Activated B cell treated with CpG ODN at 0.5 μM for 24 hours (primary cell): ENCODE results near the gene TMEM144. TPM values are rescaled to one million over a fixed set of nuclear protein-coding genes. Genes with fewer than 3 reads are reported as not detected.

Experiments
- ATAC-seq: fragments of 200-7000 bp; cut with Tn5 transposase; one replicate; pipeline ENCODE4 v1.10.0; 2021; ENCODE audit warnings: low read depth, mild to moderate bottlenecking, moderate library complexity
- CTCF ChIA-PET: fragments of 350-600 bp; sonication (Branson Sonifier 250); formaldehyde crosslinking; loops from one replicate; lab custom pipeline; 2021; ENCODE audit warnings: antibody characterized with exemption; lab: Charles Lee
- POLR2A ChIA-PET: fragments of 350-600 bp; sonication (Branson Sonifier 250); formaldehyde crosslinking; loops from one replicate; lab custom pipeline; 2021; ENCODE audit warnings: antibody characterized with exemption; lab: Charles Lee
- DNase-seq: peaks from one replicate; pipeline ENCODE4 v3.0.0; 2022
- H3K27ac Mint-ChIP-seq: one replicate; pipeline ENCODE4 v1.8.0; 2020; ENCODE audit warnings: mixed read lengths
- H3K27me3 Mint-ChIP-seq: one replicate; pipeline ENCODE4 v1.8.0; 2021; ENCODE audit warnings: mixed read lengths
- H3K36me3 Mint-ChIP-seq: one replicate; pipeline ENCODE4 v1.8.0; 2021; ENCODE audit warnings: low read depth, mixed read lengths
- H3K4me1 Mint-ChIP-seq: one replicate; pipeline ENCODE4 v1.8.0; 2021; ENCODE audit warnings: mixed read lengths
- H3K4me3 Mint-ChIP-seq: one replicate; pipeline ENCODE4 v1.8.0; 2020; ENCODE audit warnings: mild to moderate bottlenecking, mixed read lengths
- H3K9me3 Mint-ChIP-seq: one replicate; pipeline ENCODE4 v1.8.0; 2020; ENCODE audit warnings: mixed read lengths
- intact Hi-C: fragments of 100-400 bp; cut with micrococcal nuclease; formaldehyde crosslinking; loops from one replicate; pipeline ENCODE4 v1.15.1; 2024
- total RNA-seq: library from RNA; stranded (reverse); gene quantifications from 2 replicates; pipeline ENCODE4 v1.2.3, GENCODE V29; 2022
- TF ChIP-seq, protein P1 (sequence below): fragments of 200-600 bp; IDR thresholded peaks from one replicate; pipeline ENCODE4 v1.8.0; 2022; ENCODE audit warnings: antibody characterized with exemption, mild to moderate bottlenecking

TMEM144 gene
- total RNA-seq, 1 donor from 2014 or later = not detected

DNA sequence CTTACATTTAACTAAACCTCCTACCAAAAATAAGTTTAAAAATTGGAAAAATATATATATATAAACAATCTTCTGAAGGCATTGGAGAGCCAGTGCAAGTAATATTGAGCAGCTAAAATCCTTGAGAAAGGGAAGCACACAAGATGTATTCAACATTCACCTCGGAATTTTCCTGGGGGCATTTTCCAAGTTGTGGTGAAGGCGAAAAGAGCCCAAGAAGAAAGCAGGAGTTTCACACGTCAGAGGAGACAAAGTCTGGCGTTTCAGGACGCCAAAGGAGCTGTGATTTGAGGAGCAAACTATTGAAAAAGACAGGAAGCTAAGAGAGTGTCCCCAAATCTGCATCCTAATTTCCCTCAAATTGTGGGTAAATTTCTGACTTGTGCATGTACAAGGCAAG is 28.4 kb upstream of the TMEM144 start:
- Mint-ChIP-seq H3K36me3 (no peaks in the 10 kb centered on the region), H3K9me3 (no peaks in the 10 kb centered on the region), H3K27me3 (peaks cover 2% of the 10 kb centered on the region), H3K4me3 (no peak overlapping the region), H3K4me1 (no peaks in the 10 kb centered on the region), H3K27ac (no peak overlapping the region)
- ATAC-seq (no peak), DNase-seq (no peak)
- TF ChIP-seq, protein P1, sequence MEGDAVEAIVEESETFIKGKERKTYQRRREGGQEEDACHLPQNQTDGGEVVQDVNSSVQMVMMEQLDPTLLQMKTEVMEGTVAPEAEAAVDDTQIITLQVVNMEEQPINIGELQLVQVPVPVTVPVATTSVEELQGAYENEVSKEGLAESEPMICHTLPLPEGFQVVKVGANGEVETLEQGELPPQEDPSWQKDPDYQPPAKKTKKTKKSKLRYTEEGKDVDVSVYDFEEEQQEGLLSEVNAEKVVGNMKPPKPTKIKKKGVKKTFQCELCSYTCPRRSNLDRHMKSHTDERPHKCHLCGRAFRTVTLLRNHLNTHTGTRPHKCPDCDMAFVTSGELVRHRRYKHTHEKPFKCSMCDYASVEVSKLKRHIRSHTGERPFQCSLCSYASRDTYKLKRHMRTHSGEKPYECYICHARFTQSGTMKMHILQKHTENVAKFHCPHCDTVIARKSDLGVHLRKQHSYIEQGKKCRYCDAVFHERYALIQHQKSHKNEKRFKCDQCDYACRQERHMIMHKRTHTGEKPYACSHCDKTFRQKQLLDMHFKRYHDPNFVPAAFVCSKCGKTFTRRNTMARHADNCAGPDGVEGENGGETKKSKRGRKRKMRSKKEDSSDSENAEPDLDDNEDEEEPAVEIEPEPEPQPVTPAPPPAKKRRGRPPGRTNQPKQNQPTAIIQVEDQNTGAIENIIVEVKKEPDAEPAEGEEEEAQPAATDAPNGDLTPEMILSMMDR = no peak
- ChIA-PET POLR2A (no interaction called here), CTCF (no interaction called here)
- intact Hi-C loops = no loop called here

GRCh38 chr4:158182736-158183135 is 27.6 kb upstream of the TMEM144 start:
- ATAC-seq (no peak), DNase-seq (no peak)
- Mint-ChIP-seq H3K4me1 (no peaks in the 10 kb centered on the region), H3K27ac (no peak overlapping the region), H3K4me3 (no peak overlapping the region), H3K36me3 (no peaks in the 10 kb centered on the region), H3K9me3 (no peaks in the 10 kb centered on the region), H3K27me3 (no peaks in the 10 kb centered on the region)
- TF ChIP-seq, protein P1 = no peak
- POLR2A ChIA-PET = no interaction called here
- CTCF ChIA-PET = no interaction called here
- intact Hi-C loops = no loop called here

GRCh38 chr4:158186815-158187214 is 23.5 kb upstream of the TMEM144 start:
- Mint-ChIP-seq H3K9me3 (no peaks in the 10 kb centered on the region), H3K27me3 (no peaks in the 10 kb centered on the region), H3K4me1 (no peaks in the 10 kb centered on the region), H3K4me3 (no peak overlapping the region), H3K36me3 (no peaks in the 10 kb centered on the region), H3K27ac (no peak overlapping the region)
- no peak for DNase-seq
- ChIA-PET CTCF (no interaction called here), POLR2A (no interaction called here)
- TF ChIP-seq, protein P1 = no peak
- no peak for ATAC-seq
- intact Hi-C loops = no loop called here

GRCh38 chr4:158189422-158189821 is 20.9 kb upstream of the TMEM144 start:
- TF ChIP-seq, protein P1 = no peak
- intact Hi-C loops = no loop called here
- ATAC-seq (no peak), DNase-seq (no peak)
- Mint-ChIP-seq H3K9me3 (no peaks in the 10 kb centered on the region), H3K27me3 (no peaks in the 10 kb centered on the region), H3K27ac (no peak overlapping the region), H3K4me1 (no peaks in the 10 kb centered on the region), H3K36me3 (no peaks in the 10 kb centered on the region), H3K4me3 (no peak overlapping the region)
- CTCF ChIA-PET = no interaction called here
- POLR2A ChIA-PET = no interaction called here

GRCh38 chr4:158190718-158191117 is 19.6 kb upstream of the TMEM144 start:
- Mint-ChIP-seq H3K4me1 (no peaks in the 10 kb centered on the region), H3K9me3 (no peaks in the 10 kb centered on the region), H3K4me3 (no peak overlapping the region), H3K27me3 (no peaks in the 10 kb centered on the region), H3K36me3 (no peaks in the 10 kb centered on the region), H3K27ac (no peak overlapping the region)
- CTCF ChIA-PET = no interaction called here
- intact Hi-C loops = loop anchor here (5.0 kb wide), 2 partner anchors 437 to 1012 kb away; no protein-coding TSS in a partner anchor
- DNase-seq = no peak
- no peak for ATAC-seq
- POLR2A ChIA-PET = no interaction called here
- TF ChIP-seq, protein P1 = no peak
